HTERT RPE-1 (cell line): ENCODE data around the gene KRT6C.
"Not testable (repeated sequence)": the region's sequence is repeated elsewhere in the genome, so short reads cannot be mapped to it uniquely, and the experiment has no call there.

ENCODE experiments used
- in situ Hi-C: fragments of 300-500 bp; cut with MboI; formaldehyde crosslinking; loops from 4 replicates; pipeline ENCODE4 v1.14.3; 2020; ENCODE audit warnings: low sequenced_read_pairs

KRT6C gene

DNA sequence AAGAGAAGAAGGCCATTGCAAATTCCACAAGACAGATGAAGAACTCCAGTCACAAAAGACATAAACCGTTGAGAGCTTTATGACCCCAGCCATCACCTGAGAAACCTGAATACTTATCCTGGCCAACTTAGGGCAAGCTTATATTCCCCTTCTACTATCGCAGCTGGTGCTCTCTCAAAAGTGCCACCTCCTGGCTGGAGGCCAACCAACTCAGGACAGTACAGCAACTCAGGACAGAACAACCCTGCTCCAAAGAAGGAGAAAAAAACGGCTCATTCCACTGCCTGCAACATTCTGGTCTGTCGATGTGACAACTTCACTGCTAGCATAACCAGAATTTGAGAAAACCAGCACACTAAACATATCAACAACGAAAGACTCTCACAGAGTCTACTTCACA lies 11.9 kb downstream of the KRT6C start:
- in situ Hi-C loops, result no loop called here

DNA sequence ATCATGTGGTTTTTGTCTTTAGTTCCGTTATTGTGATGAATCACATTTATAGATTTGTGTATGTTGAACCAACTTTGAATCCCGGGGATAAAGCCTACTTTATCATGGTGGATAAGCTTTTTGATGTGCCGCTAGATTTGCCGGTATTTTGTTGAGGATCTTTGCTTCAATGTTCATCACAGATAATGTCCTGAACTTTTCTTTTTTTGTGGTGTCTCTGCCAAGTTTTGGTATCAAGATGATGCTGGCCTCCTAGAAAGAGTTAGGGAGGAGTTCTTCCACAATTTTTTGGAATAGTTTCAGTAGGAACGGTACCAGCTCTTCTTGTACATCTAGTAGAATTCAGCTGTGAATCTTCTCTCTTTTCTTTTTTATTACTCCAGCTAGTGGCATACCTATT lies 14.7 kb downstream of the KRT6C start:
- in situ Hi-C loops, result no loop called here

DNA sequence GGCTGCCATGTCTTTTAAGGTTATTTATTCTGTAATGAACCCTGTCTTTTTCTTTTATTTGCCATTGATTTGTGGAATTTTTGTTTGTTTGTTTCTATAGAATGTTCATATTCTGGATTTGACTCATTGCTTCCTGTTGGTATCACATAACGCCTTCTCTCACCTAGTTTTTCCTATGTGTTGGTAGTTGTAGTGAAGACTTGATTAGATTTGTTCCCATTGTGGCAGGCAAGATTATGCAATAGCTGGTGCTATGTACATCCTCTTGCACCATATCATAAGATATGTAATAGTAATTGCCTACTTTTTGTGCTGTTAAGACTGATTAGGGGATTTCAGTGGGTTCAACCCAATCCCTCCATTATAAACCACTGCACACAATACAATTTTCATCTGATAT lies 17.8 kb downstream of the KRT6C start:
- in situ Hi-C loops, result no loop called here

DNA sequence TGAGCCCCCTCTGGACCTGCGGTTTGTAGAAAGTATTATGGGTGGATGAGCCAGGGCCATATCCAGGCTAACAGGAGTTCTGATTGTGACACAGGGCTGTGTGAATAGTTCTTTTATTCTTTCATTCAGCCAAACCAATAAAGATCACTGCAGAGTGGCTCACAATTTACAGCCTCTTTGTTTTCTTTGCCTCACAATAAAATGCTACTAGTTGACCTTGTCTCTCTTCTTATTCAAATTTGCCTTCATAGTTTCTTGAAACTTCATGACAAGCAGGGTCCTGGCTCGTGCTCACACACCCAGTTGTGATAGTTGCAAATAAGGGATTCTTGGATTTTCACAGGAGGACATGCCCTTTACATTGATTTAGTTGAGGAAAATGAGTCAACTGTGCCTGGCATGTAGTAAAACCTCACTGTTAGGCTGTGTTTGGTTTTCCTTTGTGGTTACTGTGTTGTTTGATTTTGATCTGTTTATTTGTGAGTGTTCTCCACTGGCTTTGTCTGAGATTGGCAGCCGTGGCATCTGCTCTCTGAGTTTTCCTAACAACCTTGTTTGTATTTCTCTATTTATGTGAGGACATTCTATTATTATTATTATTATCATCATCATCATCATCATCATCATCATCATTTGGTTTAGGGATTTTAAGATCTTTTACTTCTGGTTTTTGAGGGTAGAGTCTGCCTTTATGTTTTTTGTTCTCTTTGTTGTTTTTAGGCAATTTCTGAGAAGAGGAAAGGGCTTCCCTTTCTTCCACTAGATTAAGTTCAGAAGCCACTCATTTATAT lies 19.0 kb downstream of the KRT6C start:
- in situ Hi-C loops, result no loop called here

DNA sequence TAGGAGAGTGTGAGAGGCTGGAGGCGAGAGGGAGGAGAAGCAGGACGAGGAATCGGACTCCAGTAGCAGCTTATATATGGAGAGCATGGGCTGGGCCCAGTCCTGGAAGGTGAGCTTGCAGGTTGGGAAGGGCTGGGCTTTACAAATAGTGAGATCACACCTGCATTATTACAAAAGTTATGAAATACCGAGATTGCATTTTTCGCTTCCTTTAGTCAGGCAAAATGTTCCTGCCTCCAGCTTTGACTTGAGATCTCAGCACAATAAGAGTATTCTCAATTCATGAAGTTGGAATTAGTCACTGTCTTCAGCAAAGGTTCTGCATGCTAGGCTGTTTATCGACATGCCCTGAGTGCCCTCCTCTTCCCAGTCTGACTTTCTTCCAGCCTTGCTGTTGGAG lies 21.5 kb downstream of the KRT6C start, which contains the start of gene KRT6B:
Gene KRT6B (minus strand): TSS at position 46 of the 400 bp plus-strand sequence. CDS start 68 bp downstream, outside the sequence.
- in situ Hi-C loops, result no loop called here

DNA sequence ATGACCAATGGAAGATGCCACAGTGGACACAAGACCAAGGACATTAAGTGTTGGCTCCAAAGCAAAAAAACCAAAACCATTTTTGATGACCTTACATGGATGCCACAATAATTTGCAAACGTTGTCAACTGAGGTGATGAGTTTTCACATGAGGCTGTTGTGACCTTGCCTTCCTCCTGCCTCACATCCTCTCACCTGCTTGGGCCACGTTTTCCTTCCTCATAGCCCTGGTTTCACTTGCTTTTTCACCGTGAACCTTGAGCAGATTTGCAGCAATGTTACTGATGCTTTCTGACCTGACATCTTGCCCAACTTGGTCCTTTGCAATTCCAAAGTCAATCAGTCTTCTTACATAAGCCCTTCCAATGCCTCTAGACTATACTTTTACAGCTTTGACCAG lies 25.4 kb downstream of the KRT6C start:
- in situ Hi-C loops, result no loop called here

DNA sequence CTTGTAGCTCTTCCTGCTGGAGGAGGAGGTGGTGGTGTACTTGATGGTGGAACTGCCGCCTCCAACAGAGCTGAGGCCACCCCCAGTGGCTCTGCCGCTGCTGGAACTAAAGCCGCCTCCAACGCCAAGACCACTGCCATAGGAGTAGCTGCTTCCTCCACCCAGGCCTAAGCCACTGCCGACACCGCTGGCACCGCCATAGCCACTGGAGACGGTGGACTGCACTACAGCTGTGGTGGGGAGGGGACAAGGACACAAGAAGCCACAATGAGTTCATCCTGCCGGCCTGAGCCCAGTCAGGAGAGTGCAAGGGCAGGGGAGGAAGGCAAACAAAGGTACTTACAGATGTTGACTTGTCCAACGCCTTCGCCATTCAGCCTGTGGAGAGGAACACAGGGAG lies 26.4 kb downstream of the KRT6C start:
- in situ Hi-C loops, result not testable (repeated sequence)

DNA sequence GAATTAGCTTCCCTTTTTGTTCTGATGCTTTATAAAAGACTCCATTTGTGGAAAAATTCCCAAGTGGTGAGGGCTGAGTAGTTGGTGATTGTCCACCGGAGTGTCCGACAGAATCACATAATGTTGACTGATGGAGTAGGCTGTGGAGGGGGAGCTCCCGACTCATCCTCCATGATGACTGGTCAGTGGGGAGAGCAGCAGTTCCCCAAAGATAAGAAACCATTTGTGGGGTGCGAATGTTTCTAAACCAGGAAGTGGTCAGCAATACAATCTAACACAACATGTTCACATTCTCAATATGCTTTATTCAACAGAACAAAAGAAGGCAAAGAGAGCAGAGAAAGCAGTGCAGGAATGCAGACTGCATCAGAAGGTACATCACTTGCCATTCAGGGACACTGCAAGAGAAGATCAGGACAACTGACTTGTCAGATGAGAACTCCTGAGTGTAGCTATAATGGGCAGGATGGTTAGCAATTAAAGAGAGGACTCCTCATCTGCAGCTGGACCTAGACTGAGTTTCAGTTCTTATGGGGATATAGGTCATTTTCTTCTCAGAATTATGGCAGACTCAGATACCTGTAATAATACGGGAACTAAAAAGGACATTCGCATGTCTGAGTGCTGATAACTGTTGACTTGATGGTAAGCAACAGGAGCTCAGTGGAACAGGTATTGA lies 27.1 kb downstream of the KRT6C start:
- in situ Hi-C loops, result no loop called here

DNA sequence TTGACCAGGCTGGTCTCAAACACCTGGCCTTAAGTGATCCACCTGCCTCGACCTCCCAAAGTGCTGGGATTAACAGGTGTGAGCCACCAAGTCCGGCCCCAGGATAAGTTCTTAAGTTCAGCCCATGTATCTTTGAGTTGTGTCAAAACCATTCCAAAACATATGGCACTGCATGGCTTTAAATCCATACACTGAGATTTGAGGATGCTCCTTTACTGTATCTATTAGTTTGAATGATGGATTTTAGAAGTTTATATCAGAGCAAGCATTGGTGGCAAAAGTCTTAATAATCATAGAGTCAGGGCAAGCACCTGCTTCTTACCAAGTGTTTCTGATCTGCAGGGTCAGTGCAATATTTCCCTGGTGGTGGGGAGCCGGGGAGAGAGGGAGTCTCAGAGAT lies 27.7 kb downstream of the KRT6C start:
- in situ Hi-C loops, result no loop called here

DNA sequence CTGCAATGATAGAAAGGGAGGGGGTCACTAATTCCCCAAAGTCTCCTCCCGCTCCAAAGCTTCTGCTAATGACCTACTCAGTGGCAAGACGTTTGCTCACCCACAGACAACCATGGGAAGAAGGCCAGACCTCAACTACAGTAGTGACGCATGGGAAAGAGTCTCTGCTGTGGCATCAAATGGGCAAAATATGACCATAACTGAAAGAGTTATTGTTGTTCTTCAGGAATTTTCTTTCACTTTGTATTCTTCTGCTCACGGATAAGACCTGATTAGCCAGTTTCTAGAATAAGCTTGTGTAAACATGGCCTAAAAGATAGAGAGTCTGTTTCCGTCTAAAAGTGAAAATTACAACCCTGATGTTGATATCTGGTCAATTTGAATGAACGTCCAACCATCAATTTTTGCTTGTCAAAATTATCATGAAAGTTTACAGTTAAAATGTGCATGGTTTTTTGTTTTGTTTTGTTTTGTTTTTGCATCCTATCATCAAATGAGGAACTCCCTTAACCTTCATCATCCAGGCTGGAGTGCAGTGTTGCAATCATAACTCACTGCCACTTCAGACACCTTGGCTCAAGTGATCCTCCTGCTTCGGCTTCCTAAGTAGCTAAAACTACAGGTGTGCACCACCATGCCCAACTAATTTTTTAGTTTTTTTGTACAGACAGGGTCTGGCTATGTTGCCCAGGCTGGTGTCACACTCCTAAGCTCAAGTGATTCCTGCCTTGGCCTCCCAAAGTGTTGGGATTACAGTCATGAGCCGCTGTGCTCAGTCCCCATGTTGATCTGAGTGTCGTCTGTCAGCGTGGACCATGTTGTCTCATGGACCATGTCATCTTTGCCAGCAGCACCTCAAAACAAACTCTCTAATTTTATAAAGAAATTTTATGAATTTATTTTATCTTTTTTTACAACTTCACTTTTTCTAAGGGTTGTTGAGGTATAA lies 28.7 kb downstream of the KRT6C start:
- in situ Hi-C loops, result no loop called here

DNA sequence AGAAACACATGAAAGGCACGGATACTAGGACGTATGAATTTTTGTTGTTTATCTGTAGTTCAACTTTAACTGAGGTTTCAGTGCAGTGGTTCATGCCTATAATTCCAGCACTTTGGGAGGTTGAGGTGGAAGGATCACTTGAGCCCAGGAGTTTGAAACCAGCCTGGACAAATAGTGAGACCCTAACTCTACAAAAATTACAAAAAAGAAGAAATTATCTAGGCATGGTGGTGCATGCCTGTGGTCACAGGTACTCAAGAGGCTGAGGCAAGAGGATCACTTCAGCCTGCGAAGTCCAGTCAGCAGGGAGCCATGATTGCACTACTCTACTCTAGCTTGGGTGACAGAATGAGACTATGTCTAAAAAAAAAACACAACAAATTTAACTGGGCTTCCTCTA lies 29.6 kb downstream of the KRT6C start:
- in situ Hi-C loops, result no loop called here

DNA sequence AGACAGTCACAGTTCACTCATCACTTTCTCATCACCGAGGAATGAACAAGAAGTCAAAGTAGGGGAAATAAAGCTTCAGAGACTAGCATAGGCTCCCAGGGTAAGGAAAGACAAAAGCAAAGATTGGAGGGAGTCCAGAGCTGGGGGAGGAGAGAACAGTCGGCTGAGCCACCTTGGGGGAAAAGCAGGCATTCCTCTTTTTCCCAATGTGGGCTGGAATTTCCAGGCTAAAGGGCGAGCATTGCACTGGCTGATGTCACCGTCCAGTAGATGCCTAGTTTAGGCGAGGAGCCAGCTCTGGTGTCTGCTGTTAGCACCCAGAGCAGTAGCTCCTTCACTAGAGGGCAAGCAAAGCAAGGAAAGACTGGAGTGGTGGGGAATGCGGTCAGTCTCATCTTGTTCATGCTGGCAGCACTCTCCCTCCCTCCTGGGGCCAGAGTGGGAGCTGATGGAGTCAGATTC lies 31.0 kb downstream of the KRT6C start:
- in situ Hi-C loops, result no loop called here

DNA sequence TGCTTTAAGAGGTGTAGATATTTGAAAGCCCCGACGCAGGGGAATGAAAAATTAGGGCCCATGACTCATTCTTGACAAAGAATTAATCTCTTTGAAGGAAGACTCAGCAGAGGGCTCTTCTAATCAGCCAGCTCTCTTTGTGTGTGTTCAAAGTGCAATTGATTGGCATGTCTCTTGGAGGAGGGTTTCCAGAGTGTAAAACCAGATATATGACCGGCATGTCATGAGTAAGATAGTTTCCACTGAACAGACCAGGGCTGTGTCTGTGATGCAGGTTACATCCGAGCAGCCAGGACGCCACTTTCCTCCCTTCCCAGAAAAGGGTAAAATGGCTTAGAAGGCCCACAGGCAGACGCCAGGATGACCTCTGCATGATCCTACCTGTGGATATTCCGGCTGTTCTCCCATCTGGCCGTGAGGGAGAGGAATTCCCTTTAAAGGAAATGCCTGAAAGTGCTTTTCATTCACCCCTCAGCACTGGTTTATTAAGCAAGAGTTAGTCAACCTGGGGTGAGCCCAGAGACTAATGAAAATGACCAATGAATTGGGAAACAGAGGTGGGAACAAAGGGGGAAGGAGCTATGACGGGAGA lies 32.2 kb downstream of the KRT6C start:
- in situ Hi-C loops, result no loop called here

DNA sequence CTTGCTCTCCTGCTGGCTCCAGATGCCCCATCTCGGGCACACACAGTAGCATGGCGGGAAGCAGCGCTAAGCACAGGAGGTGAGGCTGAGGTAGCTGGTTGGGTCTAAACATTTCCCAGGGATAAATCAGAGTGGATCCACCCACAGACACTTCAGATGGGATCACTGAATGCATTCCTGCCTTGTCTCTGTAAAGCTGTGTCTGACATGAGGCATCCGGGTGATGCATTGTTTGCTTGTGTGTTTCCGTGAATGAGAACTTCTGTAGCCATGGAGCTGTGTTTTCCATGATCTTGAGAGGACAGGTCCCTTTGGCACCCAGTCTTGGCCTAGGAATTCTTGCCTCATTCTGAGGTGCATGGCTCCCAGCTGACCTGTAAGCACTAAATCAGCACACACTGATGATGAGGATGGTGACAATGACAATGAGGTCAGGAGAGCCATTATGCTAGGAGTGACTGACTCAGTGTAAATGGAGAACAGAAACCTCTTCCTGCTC lies 32.7 kb downstream of the KRT6C start:
- in situ Hi-C loops, result no loop called here

DNA sequence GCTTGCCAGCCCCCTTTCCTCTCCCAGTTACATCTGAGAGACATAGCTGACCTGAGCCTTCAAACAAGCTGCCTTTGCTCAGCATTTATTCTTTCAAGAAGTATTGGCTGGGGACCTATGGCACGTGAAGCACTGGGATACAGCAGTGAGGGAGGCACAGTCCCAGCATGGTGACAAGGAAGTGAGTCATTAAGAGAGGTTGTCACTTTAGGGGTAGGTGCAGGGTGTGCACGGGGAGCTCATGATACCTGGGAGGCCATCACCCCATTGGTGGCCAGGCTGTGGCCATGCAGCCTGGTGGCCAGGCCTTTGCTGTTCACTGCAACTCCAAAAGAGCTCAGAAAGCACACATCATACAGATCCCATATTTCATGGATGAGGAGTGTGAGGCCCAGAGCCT lies 33.8 kb downstream of the KRT6C start:
- in situ Hi-C loops, result no loop called here

DNA sequence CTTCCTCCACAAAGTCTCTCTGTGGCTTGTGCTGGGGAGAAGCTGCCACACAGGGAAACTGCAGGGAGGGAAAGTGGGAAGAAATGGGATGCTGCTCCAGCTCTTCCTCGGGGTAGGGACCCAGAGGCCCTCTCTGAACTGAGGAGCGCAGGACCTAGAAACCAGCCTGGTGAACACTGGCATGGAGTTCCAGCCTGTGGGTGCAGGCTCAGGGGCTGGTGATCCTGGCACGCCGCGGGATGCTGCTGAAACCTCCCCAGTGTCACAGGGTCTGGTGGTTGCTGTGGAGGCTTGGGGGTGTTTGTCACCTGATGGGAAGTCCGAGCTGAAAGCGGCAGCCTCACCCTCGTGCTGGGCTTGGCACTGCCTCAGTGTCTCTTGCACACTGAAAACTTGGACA lies 34.2 kb downstream of the KRT6C start:
- in situ Hi-C loops, result no loop called here

DNA sequence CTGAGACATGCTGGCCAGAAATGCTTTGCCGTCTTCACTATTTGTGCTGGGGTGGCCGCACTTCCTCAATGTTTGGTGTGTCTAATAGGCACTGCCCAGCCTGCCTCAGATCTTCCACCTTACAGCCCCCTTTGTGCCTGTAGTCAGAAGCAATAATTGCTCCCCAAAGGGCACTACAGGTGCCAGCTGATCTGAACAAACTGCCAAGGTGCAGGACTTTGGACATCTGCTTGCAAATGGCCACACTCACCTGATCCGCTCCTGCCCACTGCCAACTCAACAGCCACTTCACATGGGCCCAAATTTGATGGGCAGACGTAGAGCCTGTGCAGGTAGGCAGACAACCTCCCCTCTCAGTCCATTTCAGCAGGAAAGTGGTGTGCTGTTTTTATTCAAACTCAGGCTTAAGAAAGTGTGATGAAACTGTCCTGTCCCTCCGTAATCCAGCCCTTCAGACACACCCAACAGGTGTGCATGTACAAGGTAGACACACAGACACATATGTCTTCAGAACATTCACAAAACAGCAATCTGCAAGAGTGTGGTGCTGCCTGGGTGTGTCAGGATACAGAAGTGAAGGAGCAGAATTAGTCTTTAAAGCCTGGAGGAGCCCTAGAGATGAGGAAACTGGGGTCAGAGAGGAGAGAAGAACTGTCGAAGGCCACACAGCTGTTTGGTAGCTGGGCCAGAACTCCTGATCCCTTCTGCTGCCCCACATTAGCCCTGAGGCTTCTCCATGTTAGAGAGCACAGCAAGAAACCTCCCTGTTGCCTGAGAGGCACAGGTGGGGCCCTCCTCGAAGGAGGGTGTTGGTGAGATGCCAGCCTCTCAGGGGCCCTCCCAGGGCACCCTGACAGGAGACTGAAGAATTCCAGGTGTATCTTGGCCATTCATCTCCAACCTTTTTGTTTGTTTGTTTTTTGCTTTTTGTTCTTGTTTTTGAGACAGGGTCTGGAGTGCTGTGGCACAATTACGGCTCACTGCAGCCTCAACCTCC lies 35.0 kb downstream of the KRT6C start:
- in situ Hi-C loops, result no loop called here

DNA sequence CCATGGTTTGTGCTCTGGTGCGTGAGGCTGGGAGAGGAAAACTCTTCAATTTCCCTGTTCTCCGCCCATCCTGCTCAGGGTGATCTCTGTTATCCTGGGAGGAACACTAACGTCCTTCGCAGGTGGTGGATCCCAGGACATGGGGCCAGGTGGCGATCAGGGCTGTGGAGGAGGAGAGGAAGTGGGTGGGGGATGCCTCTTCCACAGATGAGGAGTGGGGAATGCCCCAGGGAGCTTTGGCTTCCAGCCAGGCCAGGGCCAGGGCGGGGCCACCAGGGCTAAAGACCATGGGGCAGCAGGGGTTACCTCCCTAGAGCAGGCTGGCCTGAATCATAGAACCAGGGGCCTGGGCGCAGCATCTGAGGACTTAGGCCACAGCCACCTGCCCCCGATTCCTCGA lies 36.1 kb downstream of the KRT6C start:
- in situ Hi-C loops, result no loop called here

DNA sequence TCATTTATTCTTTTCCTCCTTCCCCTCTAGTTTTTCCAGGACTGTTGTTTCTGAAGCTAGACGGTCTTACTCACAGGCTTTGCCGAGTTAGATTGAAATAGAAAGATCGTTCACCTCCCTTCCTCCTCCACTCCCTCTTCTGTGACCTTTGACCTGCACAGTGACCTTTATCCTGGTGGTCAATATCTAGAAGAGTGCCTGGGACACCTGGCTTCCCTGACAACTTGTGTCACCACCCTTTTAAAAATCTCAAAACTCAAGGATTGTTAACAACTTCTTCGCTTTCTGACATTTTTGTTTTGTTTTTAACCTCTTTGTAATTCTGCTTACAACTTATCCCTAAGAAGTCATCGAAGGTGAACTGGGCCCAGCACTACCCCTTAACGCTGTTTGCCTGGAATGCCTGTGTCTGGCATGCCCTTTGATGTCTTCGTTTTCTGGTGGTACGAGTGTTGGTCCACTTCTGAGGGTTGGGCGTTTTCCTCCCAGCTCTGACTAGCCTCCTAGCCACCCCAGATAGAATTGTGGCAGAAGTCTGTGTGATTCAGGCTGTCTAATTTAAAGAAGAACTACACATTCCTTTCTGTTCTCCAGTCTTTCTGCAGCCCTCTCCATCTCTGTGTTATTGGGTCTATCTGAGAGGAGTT lies 36.7 kb downstream of the KRT6C start:
- in situ Hi-C loops, result no loop called here
